OCI-M2 (cell line): ENCODE measurements around the gene STX2.
"Not testable (repeated sequence)": the region's sequence is repeated elsewhere in the genome, so short reads cannot be mapped to it uniquely, and the experiment has no call there.

ENCODE experiments used
- DNase-seq: peaks from one replicate; lab custom pipeline; 2025; ENCODE audit not compliant: unreplicated experiment; lab: John Stamatoyannopoulos, UW

Gene STX2

GRCh38 chr12:130803702-130804101, 35.3 kb downstream of the STX2 start:
- DNase-seq: no peak

GRCh38 chr12:130800312-130800711, 38.7 kb downstream of the STX2 start:
- DNase-seq: no peak

GRCh38 chr12:130799051-130799450, 40.0 kb downstream of the STX2 start:
- no peak for DNase-seq

GRCh38 chr12:130796985-130797686, 41.9 kb downstream of the STX2 start:
- DNase-seq: no peak

- no peak for DNase-seq
Measured at GRCh38 chr12:130795906-130796305, 43.1 kb downstream of the STX2 start.

- DNase-seq: no peak
Measured at GRCh38 chr12:130793554-130793849, 45.5 kb downstream of the STX2 start.

GRCh38 chr12:130792821-130793553, 46.1 kb downstream of the STX2 start:
- DNase-seq: no peak

GRCh38 chr12:130791629-130792028, 47.4 kb downstream of the STX2 start:
- DNase-seq: no peak

- no peak for DNase-seq
Measured at GRCh38 chr12:130788515-130788914, 50.5 kb downstream of the STX2 start.

GRCh38 chr12:130787445-130788410, 51.3 kb downstream of the STX2 start:
- DNase-seq: no peak

- no peak for DNase-seq
Measured at GRCh38 chr12:130787041-130787440, 52.0 kb downstream of the STX2 start.

- DNase-seq: no peak
Measured at GRCh38 chr12:130783110-130783715, 55.8 kb downstream of the STX2 start.

GRCh38 chr12:130782245-130782644, 56.8 kb downstream of the STX2 start:
- DNase-seq: not testable (repeated sequence)

GRCh38 chr12:130780880-130781575, 58.0 kb downstream of the STX2 start:
- no peak for DNase-seq

GRCh38 chr12:130780325-130780724, 58.7 kb downstream of the STX2 start:
- DNase-seq: no peak

GRCh38 chr12:130778776-130779175, 60.3 kb downstream of the STX2 start:
- no peak for DNase-seq

GRCh38 chr12:130776857-130777339, 62.2 kb downstream of the STX2 start:
- no peak for DNase-seq

- no peak for DNase-seq
Measured at GRCh38 chr12:130775953-130776856, 62.8 kb downstream of the STX2 start.

- DNase-seq: no peak
Measured at GRCh38 chr12:130770413-130771028, 68.5 kb downstream of the STX2 start.
